HG03135 (cell line): ENCODE data around the gene EDAR.

ENCODE experiments used
- ATAC-seq: cut with Tn5 transposase; IDR thresholded peaks from one replicate; pipeline ENCODE4 v1.9.1; 2021; ENCODE audit warnings: mild to moderate bottlenecking, moderate library complexity; ENCODE audit not compliant: unreplicated experiment

Gene EDAR

DNA sequence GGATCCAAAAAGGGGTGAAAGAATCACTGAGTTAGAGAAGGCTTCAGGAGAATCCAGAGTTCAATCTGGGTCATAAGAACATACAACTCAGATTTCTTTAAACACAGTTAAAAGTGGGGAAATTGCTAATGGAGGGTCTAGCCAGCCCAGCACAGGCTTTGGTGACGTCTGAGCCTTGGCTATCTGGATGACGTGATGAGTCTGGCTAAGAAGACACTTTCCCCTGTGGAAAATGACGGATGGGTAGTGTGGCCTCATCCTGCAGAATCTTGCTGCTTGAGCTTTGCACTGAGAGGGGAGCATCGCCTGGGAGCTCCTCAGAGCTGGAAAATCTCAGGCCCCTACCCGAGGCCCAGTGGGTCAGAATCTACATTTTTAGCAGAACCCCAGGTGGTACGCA, 19.2 kb downstream of the EDAR start:
- ATAC-seq = no peak

DNA sequence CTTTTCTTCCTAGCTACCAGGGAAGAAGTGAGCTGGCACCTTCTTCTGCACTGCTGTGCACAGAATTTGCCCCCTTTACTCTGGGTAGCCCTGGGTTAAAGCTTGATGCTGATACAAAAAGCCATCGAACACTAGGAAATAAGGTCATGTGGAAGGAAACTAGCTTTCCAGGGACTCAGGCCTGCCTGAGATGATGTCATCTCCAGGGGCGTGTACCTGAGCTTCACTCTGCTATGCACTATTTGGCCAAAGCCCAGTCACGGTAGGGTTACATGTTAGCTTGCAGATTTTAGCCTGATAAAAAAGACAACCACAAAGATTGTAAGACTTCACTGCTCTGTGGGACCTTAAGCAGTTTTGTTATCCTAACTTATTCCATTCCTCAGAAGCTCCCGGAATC, 20.4 kb downstream of the EDAR start:
- ATAC-seq = no peak

DNA sequence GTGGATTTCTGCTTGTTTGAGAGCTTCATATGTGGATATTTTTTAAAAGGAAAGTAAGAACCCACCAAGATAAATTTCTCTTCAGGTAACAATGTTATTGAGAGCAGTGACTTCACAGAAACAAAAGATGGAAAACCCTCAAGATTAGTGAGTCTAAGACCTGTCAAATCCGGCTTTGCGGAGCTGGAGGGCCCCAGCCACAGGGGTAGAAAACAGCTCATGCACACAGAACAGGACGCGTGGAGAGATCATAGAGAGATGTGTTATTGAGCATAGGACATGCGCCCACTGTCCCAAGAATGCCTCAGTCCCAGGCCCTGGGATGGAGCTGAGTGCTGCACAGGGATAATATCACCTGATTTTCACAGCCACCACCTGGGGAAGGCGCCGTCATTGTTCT, 21.3 kb downstream of the EDAR start:
- ATAC-seq = no peak

DNA sequence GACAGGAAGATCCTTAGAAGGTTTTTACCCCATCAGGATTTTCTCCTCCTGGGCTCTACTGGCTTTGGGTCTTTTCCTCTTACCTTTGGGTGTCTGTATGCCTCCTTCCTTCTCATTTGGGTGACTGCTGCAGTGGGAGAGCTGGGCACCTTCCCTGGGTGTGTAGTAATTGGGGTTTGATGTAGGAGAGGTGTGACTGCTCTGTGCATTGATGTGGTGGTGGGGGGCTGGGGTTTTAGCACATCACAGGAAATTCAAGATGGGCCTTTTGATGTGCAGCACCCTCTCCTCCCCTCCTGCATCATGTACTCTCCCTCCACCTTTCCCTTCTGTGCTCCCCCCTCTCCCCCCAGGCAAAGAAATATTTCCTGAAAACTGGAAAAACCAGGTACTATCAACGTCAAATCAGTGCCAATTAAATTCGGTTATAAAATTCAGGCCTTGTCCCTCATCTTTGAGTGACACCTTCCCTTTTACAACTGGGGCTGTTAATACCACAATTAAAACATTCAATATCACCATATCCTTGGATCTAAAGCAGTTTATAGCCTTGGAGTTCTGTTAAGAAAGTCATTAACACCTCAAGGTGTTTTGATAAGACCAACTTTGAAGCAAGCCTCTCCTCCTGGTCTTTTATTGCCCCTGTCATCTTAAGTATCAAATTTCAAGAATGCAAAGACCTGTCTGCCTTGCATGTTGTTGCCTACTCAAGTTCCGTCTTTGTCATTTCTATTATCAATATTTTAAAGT, 23.3 kb downstream of the EDAR start:
- ATAC-seq = no peak

DNA sequence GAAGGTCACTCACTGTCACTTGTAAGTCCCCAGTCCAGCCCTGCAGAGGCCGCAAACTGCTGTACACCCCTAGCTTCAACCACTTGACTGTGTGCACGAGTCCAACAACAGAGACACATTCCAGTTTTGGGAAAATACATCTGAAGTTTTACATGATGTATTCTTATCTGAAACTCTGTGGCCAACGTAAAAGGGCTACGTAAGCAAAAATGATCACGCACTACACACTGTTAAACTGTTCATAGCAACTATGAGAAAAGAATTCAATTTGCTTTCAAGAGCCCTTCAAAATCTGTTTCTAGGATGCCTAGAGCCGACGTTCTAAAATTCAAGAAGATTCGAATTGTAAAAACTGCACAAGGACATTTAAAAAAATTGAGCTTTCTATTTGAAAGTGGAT, 26.0 kb downstream of the EDAR start:
- no peak for ATAC-seq

DNA sequence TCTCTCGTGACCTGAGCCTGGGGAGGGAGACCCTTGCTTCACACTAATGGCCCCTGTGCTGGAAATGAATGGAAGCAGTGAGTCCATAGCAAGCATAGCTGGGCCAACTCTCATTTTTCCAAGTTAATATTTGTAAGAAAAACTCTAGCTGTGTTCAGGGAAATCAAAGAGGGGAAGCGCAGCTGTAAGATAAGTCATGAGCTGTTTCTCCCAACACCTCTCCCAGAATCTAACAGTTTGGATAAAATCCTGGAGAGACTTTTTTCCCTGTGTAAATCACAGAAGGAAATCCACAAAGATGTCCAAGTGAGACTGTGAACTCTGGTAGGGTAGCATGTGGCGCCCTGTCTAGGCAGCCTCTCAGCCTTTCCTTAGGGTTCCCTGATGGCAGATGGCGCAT, 27.2 kb downstream of the EDAR start:
- ATAC-seq = no peak

DNA sequence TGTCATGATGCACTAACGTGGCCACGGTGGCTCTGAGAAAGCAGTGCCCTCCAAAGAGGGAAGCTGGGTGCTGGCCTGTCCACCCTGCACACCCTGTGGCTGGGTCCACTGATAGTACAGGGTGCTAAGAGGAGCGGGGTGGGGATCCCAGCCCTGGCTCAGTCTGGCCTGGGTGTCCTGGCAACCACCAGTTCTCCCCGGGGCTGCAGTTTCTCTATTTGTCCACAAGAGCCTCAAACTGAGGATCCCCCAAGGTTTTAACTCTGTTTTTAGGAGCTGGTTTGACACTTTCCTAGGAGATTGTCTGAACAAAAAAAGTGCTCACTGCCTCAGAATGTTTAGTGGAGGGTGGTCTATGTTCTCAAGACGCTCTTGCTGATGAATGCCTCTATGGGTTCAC, 29.0 kb downstream of the EDAR start:
- ATAC-seq = no peak

DNA sequence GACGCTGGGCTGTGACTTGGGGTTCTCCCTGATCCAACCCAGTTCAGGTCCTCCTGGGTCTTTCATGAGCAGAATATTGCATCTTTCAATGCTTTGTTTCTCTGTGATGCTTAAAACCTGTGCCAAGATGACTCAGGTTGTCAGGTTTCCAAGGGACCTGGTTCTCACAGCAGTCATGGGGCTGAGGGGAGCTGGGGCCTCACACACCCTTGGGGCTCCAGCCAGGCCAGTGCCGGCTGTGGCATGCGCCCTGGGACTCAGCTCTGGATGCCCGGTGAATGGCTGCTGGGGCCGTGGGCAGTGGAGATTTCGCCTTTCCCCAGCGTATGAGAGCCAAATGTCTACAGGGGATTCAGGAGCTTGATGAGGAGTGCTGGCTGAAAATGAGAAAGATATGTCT, 29.6 kb downstream of the EDAR start:
- ATAC-seq = no peak

DNA sequence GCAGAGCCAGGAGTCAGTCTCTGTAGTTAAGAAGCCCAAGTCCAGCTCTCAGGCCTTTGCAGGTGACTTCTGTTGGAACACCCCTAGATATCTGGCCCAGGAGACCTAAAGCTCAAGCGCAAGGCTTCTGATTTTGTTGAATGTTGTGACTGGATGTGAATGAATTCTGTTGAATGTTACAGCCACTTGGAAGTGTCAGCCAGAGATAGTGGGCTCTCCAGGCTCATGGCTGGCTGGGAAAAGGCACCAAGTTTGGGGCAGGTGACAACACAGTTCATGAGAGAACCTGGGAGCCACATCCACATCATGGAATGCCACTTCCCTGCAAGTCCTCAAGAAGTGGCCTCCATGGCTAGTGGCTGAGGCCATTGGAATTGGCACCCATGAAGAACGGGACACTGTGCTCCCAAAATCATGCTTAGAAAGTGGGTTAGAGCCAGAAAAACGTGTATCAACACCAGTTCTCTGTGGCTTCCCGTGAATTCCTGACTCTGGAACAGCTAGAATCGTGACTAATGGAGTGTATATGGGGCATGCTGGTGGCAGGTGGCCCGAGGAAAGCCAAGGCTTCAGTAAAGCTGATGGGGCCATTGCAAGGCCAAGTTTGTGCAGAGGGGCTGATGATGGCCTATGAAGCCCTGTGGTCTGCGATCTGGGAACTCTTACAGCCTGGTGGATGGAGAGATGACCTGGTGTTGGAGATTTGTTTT, 30.2 kb downstream of the EDAR start:
- no peak for ATAC-seq

DNA sequence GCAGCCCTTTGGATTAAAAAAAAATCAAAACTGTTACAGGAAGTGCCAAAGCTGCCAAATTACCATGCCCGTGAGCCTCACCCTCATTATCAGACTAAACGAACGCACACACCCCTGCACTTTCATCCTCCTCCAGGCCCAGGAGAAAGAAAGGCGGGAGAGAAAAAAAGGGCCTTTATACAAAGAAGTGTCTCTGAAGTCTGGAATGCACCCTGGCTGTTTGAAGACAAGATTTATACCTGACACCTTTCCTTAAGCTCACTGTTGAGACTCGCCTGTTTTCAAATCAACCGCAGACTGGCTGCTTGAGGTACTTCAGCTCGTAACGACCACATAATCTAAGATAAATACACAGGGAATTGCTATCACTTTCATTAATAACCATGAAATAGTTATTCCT, 31.0 kb downstream of the EDAR start:
- ATAC-seq = no peak

DNA sequence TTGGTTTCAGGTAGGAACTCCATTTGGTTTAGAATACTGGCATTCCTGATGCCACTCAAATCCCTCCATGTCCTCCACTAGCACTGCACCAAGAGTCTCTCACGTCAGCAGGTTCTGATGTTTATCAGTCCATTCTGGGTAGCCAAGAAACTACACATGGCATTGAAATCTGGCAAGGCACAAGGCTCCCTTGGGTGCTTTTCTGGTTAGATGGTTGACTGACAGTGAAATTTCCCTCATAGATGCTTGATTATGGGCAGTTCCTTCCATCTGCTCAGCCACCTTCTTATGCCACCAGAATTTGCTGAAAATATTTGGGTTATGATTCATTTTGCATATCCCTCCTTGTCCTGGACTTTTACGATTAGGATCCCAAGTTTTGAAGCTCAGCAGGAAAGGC, 32.6 kb downstream of the EDAR start:
- ATAC-seq = no peak

DNA sequence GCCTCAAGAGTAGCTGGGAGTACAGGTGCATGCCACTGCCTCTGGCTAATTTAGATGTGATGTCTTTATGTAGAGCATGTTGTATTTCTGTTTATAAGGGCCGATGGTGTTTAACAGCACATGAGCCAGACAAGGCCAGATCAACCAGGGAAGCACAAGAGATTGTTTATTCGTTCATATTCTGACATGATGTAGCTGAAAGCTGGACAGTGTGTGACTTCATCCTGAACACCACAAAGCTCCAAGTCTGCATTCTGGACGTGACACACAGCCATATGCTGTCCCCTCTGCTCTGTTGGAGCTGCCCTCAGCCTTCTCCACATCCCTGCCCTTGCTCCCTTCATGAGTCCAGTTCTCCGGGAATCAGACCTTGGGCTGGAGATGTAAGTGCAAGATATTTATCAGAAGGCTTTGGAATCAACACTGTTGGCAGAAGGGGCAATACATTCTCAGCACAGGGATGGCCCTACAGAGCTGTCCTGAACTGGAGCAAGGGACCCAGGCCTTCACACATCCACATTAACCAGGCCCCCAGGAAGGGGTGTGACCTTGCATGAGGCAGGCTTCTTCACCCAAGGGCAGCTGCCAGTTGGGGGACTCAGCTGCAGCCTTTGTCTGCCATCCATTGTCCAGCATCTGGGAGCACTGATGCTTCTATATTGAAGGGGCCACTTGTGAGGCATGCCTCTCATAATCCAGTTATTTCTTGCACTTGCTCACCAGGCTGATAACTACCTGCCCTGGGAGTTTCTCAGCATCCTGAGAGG, 38.5 kb downstream of the EDAR start:
- no peak for ATAC-seq

DNA sequence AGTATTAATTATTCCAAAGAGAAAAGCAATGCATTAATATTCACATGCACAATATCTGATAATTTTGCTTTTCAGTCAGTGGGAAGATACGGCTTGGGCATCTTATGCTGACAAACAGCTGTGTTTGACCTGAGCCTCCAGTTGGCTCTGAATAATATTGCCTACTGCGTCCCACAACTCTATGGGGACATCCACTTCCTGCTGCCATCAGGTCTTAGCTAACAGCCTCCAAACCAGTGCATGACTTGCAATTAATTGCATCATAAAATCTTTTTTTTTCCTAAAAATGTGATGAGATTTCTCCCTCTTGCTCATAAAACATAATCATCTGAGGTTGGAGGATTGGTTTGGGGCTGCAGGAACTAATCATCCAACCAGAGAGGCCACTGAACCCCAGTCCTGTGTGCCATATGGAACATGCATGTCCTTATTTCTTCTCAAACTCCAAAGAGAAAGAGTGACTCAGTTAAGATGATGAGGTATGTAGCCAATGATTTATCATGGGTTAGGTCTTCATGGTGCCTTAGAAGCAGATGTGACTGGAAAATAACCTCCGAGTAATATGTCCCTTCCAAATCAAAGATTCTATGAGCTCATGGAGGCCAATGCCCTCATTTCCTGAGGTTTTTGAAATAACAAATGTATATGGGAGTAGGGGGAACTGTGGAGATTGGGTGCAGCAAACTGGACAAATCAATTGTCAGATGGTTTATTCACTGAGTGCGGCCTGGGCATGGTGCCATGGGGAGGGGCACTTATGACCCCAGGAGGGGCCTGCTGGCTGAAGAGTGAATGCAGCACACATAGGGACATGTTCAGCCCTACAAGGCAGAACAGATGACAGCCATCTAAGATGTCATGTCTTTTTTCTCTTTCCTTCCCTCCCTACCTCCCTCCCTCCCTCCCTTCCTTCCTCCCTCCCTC, 39.4 kb downstream of the EDAR start:
- no peak for ATAC-seq

DNA sequence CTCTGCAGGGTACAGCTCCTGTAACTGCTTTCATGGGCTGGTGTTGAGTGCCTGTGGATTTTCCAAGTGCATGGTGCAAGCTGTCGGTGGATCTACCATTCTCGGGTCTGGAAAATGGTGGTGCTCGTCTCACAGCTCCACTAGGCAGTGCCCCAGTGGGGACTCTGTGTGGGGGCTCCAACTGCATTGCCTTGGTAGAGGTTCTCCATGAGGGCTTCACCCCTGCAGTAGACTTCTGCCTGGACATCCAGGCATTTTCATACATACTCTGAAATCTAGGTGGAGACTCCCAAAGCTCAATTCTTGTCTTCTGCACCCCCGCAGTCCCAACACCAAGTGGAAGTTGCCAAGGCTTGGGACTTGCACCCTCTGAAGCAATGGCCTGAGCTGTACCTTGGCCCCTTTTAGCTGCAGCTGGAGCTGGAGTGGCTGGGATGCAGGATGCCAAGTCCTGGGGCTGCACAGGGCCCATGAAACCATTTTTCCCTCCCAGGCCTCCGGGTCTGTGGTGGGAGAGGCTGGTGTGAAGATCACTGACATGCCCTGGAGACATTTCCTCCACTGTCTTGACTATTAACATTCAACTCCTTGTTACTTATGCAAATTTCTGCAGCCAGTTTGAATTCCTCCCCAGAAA, 41.6 kb downstream of the EDAR start:
- no peak for ATAC-seq

DNA sequence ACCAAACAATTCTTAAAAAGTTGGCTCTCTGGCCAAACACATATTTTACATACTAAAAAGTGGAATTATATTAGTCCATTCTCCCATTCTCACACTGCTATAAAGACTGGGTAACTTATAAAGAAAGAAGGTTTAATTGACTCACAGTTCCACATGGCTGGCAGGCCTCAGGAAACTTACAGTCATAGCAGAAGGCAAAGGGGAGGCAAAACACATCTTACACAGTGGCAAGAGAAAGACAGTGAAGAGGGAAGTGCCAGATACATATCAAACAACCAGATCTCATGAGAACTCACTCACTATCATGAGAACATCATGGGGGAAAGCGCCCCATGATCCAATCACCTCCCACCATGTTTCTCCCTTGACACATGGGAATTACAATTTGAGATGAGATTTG, 42.6 kb downstream of the EDAR start:
- no peak for ATAC-seq

DNA sequence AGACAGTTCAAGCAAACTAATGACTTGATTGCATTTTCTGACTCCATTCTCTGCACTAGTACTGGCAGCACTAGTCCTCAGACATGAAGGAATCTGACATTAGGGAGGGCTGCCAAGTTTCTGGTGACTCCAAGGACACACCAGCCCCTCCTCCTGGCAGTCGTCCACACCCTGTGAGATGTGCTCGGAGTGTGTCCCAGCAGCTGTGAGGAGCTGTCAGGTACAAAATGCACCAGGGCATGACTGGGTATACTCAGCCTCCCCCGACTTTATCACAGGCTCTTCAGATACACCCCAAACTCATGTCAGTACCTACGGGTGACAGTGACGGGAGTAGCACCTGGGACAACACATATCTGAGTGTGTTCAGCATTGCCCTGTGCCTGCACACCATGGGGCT, 43.1 kb downstream of the EDAR start:
- ATAC-seq = no peak

DNA sequence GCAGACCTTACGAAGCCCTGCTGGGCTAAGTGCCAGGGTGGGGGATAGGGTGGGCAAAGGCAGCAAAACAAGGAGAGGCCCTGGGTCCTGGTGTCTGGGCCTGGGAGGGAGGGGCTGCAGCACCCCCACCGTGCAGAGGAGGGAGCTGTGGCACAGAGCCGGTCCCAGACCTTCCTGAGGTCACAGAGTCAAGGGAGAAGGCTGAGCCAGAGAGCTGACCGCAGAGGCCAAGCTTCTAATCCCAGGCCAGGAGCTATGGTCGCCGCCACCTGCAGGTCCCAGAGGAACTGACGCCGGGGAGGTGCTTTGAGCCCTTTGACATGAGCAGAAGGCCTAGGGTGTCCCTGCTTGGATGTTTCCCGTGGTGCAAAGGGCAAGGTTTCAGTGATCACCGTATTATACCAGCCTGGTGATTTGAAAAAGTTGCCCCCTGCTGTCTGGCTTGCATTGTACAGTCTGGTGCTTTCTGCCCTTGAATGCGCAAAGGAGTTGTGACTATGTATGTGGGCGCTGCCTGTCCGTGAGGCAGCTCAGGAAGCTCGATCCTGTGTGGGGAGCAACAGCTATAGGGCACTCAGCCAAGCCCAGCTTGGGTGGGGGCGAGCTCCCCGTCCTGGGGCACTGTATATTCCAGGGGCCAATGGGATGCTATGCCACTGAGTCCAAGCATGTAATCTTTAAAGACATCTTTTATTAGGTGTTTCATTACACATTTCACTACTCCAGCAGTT, 44.3 kb downstream of the EDAR start:
- ATAC-seq = no peak

DNA sequence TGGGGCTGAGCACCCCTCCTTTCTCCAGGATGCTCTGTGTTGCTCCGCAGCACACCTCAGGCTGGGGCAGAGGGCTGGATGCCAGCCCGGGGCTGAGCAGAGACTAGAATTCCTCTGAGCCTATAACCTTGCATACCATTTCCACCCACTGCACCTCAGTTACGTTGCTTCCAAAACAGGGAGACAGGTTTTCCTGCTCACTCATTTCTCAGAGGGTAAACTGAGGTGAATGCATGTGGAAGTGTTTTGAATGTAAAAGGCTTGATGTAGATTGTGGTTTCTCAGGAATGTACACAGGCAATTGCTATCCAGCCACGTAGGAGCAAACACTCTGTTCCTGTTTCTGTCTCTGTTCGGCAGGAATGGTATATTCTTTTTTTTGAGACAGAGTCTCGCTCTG, 45.3 kb downstream of the EDAR start:
- ATAC-seq = no peak

DNA sequence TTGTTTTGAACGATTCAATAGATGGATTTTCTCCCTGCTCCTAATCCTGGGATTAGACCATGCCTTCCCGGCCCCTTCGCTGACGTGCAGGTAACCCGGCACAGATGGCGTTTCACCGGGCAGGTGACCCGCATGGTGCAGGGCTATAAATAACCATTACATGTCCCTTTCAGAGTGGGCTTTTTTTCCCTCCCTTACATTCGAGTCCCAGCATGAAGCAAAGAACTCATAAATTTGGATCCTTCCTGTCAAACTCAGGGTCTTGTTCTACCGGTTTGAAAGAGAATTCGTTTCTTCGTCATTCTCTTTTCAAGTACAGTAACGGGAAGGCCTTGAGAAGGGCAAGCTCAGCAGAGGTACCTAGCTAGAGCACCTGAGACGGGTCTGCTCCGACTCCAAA, 46.1 kb downstream of the EDAR start:
- ATAC-seq = no peak
